Uterus (tissue), 4 donors: Measurements from ENCODE around the gene NLRP13. TPM values are rescaled to one million over a fixed set of nuclear protein-coding genes. Genes with fewer than 3 reads are reported as not detected.

Experiments used
- DNase-seq, 2 donors: peaks; one replicate each; pipeline ENCODE4 v3.0.0-alpha.2; 2019 to 2020
- H3K27ac ChIP-seq, 2 donors: fragments of 200-600 bp; sonication (generic); 1 replicate in 1 of 2; 2 replicates in 1 of 2; pipeline ENCODE4 v1.5.1; 2016 to 2018
- H3K27me3 ChIP-seq, 2 donors: fragments of 200-600 bp; sonication (generic); one replicate each; pipeline ENCODE4 v1.5.1; 2018 to 2019; ENCODE audit warnings: control low read depth in 1 of 2
- H3K36me3 ChIP-seq, 2 donors: fragments of 200-600 bp; sonication (generic); one replicate each; pipeline ENCODE4 v1.5.1; 2019; ENCODE audit warnings: control low read depth in 1 of 2
- H3K4me1 ChIP-seq, 2 donors: fragments of 200-600 bp; sonication (generic); one replicate each; pipeline ENCODE4 v1.5.1; 2018 to 2019; ENCODE audit warnings: control low read depth in 1 of 2
- H3K4me3 ChIP-seq, 2 donors: fragments of 200-600 bp; sonication (generic); 1 replicate in 1 of 2; 2 replicates in 1 of 2; pipeline ENCODE4 v1.5.1; 2018 to 2019; ENCODE audit warnings: mild to moderate bottlenecking in 1 of 2
- H3K9me3 ChIP-seq, 2 donors: fragments of 200-600 bp; sonication (generic); one replicate each; pipeline ENCODE4 v1.5.1; 2019; ENCODE audit warnings: control low read depth in 1 of 2
- CTCF ChIP-seq, 4 experiments: fragments of 200-600 bp in 2 of 4; fragments of 450-650 bp in 2 of 4; sonication (generic) in 2 of 4; IDR thresholded peaks; one replicate each; pipeline ENCODE4 v1.5.1; 2016 to 2019; ENCODE audit warnings: antibody characterized with exemption in 4 of 4, mild to moderate bottlenecking in 2 of 4, moderate library complexity in 1 of 4
- POLR2A ChIP-seq, 2 donors: fragments of 450-650 bp; IDR thresholded peaks; one replicate each; pipeline ENCODE4 v1.6.1; 2016; ENCODE audit warnings: antibody characterized with exemption in 2 of 2, mild to moderate bottlenecking in 1 of 2, moderate library complexity in 1 of 2
- intact Hi-C: fragments of 100-400 bp; cut with DNase I; formaldehyde crosslinking; loops from one replicate; pipeline ENCODE4 v1.15.1; 2023; ENCODE audit warnings: low total_unique reads
- total RNA-seq, 4 donors: library from RNA; depleted of rRNA in 3 of 4; stranded (reverse); fragments of >200 nt in 3 of 4; gene quantifications; one replicate each; pipeline versions ENCODE4 v1.1.0 to v1.2.4, GENCODE V29; 2014 to 2023
- donor health status: DM: yes; HTN: yes; CAD: no.

Gene NLRP13
- total RNA-seq, 4 donors from 2014 or later: not detected

- Histone ChIP-seq H3K36me3 (no peaks in the 10 kb centered on the region), H3K4me3 (no peak overlapping the region), H3K4me1 (no peaks in the 10 kb centered on the region), H3K9me3 (peaks cover 0 to 5% of the 10 kb centered on the region in 2 donors), H3K27ac (no peak overlapping the region), H3K27me3 (no peaks in the 10 kb centered on the region)
- intact Hi-C loops: no loop called here
- TF ChIP-seq CTCF (IDR thresholded peaks at IDR 0.05) (no peak), POLR2A (IDR thresholded peaks at IDR 0.05) (no peak)
- DNase-seq: no peak
These were observed 61.4 kb downstream of the NLRP13 start for GRCh38 chr19:55870736-55871135.

- no peak overlapping the region for H3K27ac ChIP-seq
- no peaks in the 10 kb centered on the region for H3K4me1 ChIP-seq
- TF ChIP-seq CTCF (IDR thresholded peaks at IDR 0.05) (no peak), POLR2A (IDR thresholded peaks at IDR 0.05) (no peak)
- DNase-seq: no peak
- H3K9me3 ChIP-seq: no peaks in the 10 kb centered on the region
- no peaks in the 10 kb centered on the region for H3K36me3 ChIP-seq
- intact Hi-C loops: no loop called here
- no peak overlapping the region for H3K4me3 ChIP-seq
- H3K27me3 ChIP-seq: no peaks in the 10 kb centered on the region
These were observed 65.0 kb downstream of the NLRP13 start for GRCh38 chr19:55867101-55867500.

GRCh38 chr19:55866521-55866920, 65.6 kb downstream of the NLRP13 start:
- Histone ChIP-seq H3K27me3 (no peaks in the 10 kb centered on the region), H3K4me1 (no peaks in the 10 kb centered on the region), H3K27ac (no peak overlapping the region), H3K4me3 (no peak overlapping the region), H3K36me3 (no peaks in the 10 kb centered on the region), H3K9me3 (no peaks in the 10 kb centered on the region)
- no peak for DNase-seq
- intact Hi-C loops: no loop called here
- no peak for TF ChIP-seq CTCF (IDR thresholded peaks at IDR 0.05)
- TF ChIP-seq POLR2A (IDR thresholded peaks at IDR 0.05): no peak

GRCh38 chr19:55858969-55859368, 73.2 kb downstream of the NLRP13 start:
- DNase-seq: no peak
- no peak overlapping the region for H3K4me3 ChIP-seq
- intact Hi-C loops: no loop called here
- H3K4me1 ChIP-seq: no peaks in the 10 kb centered on the region
- TF ChIP-seq CTCF (IDR thresholded peaks at IDR 0.05): no peak
- no peak for TF ChIP-seq POLR2A (IDR thresholded peaks at IDR 0.05)
- H3K27ac ChIP-seq: no peak overlapping the region
- H3K9me3 ChIP-seq: no peaks in the 10 kb centered on the region
- H3K27me3 ChIP-seq: no peaks in the 10 kb centered on the region
- no peaks in the 10 kb centered on the region for H3K36me3 ChIP-seq

- Histone ChIP-seq H3K9me3 (no peaks in the 10 kb centered on the region), H3K36me3 (no peaks in the 10 kb centered on the region), H3K27ac (no peak overlapping the region), H3K27me3 (no peaks in the 10 kb centered on the region), H3K4me1 (no peaks in the 10 kb centered on the region), H3K4me3 (no peak overlapping the region)
- TF ChIP-seq POLR2A (IDR thresholded peaks at IDR 0.05) (no peak), CTCF (IDR thresholded peaks at IDR 0.05) (no peak)
- intact Hi-C loops: no loop called here
- no peak for DNase-seq
These were observed 73.7 kb downstream of the NLRP13 start for GRCh38 chr19:55858401-55858800.
